Kasumi-1 (cell line): Measurements from ENCODE around the gene RASAL3.
"Not testable (repeated sequence)": the region's sequence is repeated elsewhere in the genome, so short reads cannot be mapped to it uniquely, and the experiment has no call there.

Source experiments
- DNase-seq, 2 experiments: peaks; one replicate each; lab custom pipeline; 2025; lab: John Stamatoyannopoulos, UW

The RASAL3 gene

GRCh38 chr19:15419413-15420025 lies 44.8 kb downstream of the RASAL3 start:
- DNase-seq = no peak

- peak; percentile 100 for DNase-seq
Observed at GRCh38 chr19:15418579-15419412, 45.5 kb downstream of the RASAL3 start, which contains the start of gene AKAP8L. TSS of gene AKAP8L (minus strand) at chr19:15418988. CDS start at chr19:15418923, 65 bp downstream.

- DNase-seq = no peak
Observed at GRCh38 chr19:15418231-15418578, 46.1 kb downstream of the RASAL3 start.

DNA sequence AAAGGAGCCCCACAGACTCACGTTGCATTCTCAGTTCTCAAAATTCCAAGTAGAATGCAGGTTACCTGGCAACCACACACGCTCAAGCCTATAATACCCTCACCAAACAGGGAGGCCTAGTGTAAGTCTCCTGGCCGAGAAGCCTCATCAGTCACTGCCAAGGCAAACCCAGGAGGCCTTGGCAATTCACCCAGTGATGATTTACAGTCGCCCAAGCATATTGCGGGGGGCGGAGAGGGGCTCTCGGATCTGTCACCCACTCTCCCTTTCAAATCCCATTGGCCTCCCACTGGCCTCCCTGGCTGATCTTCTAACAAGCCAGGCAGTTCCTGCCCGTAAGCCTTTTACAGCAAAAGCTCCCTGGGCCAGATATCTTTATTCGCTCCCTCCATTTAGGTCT lies 46.6 kb downstream of the RASAL3 start:
- no peak for DNase-seq

DNA sequence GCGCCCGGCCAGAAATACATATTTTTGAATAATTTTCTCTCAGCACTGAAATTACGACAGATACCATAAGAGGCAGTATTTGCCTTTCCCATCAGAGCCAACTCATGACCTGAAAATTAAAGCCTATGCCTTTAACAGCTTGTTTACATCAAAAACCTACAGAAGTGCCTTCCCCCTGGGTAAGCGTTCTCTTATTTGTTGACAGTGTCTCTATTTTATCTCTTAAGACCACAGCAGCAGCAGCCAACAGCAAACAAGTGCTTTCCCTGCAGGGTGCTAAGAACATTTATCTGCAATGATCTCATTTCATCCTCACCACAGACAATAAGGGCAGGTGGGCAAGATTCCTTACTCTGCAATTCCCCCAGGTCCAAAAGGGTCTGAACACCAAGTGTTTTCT lies 51.5 kb downstream of the RASAL3 start:
- DNase-seq = no peak

DNA sequence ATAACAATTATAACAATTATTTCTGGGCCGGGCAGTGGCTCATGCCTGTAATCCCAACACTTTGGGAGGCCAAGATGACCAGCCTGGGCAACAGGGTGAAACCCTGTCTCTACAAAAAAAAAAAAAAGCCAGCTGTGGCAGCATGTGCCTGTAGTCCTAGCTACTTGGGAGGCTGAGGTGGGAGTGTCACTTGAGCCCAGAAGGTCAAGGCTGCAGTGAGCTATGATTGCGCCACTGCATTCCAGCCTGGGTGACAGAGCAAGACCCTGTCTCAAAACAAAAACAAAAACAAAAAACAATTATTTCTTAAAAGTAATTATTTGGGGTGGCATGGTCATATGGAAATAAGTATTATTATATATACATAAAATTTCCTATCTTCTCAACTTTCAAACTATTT lies 53.0 kb downstream of the RASAL3 start:
- not testable (repeated sequence) for DNase-seq

- no peak for DNase-seq
Observed at GRCh38 chr19:15404780-15405211, 59.5 kb downstream of the RASAL3 start.

DNA sequence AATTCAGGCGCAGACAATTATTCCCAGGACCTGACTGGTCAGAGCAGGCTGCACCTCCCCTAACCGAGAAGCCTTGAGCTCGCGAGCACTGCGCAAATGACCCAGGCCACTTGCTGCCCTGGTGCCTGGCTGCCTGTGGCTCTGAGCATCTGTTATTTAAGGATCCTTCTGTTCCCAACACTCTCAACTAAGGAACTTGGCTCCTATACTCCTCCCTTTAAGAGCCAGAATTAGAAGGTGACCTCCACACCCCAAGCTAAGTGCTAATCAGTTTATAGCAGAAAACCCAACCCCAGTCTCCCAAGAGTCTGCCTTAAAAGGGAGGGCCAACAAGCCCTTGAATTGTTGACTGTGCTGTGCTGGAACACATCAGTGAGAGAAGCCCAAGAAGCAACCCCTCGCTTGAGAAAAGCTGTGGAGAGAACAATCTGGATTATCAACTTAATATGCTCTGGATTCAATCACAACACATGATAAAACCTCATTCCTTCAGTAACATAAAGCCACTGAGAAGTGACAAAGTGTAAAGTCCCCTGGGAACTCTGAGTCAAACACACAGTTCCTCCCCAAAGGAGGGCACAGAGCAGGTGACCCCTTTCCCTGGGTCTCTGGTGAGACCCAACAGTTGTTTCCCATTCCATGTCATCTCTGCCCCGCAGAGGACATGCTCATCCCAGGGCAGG lies 60.1 kb downstream of the RASAL3 start:
- DNase-seq = no peak

DNA sequence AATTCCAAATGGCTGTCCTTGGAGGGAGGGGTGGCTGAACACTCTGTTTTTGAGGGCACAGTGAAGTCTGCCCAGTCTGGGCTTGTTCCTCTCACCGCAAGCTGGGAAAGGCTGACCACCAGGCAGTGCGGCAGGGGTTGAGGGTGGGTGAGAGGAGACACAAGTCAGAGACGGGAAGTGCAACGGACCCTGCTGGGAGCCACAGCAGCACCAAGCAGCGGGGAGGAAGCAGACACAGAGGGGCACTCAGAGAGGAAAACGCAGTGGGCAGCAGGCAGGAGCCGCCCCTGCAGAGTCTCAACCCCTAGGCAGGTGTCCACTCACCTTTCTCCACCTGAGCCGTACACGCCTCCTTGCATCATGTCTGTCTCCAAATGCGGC lies 61.2 kb downstream of the RASAL3 start:
- no peak for DNase-seq

DNA sequence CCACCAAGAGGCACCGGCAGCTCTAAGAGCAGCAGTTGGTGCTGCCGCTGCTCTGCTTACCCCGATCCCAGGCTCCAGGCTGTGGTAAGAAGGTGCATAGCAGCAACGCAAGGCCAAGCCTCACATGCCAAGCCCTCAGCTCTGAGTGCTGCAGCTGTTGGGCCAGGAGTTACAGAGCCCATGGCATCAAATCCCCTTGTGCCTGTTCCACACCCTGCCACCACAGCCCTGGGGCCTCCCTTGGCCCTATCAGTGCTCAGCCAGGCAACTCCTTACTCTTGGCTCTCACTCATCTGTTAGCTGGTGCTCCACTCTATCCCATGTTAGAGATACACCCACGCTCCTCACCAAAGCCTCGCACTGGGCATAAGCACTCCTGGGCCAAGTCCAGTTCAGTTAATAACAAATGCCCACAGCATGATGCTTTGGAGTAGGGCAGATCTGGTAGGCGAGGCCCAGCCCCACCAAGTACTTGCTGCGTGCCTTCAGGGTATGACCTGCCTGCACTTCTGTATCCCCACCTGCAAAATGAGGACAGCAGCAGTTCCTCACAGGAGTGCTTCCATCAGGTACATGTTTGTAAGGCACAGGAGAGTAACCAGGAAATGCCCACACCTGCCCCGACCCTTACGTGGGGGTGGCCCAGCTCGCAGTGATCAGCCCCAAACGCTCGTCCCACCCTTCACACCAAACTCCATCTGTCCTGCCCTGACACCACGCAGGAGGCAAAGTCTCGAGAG lies 61.8 kb downstream of the RASAL3 start:
- DNase-seq = no peak
